ENCODE data around the gene SERPINB1. TPM values are rescaled to one million over a fixed set of nuclear protein-coding genes. Genes with fewer than 3 reads are reported as not detected.

SERPINB1 gene
- total RNA-seq, 2 donors from 2014 or later: 30.6 to 38.5 TPM

GRCh38 chr6:2809015-2809414 is 32.6 kb downstream of the SERPINB1 start:
- Histone ChIP-seq H3K27ac (ENCODE audit: low read depth, low read length) (no peak overlapping the region), H3K36me3 (ENCODE audit: control insufficient read depth, insufficient read depth, low read length) (no peaks in the 10 kb centered on the region), H3K4me3 (ENCODE audit: low read length) (no peak overlapping the region), H3K4me1 (ENCODE audit: control insufficient read depth, insufficient read depth, low read length) (no peaks in the 10 kb centered on the region), H3K9ac (ENCODE audit: extremely low read depth, low read length, poor library complexity, severe bottlenecking) (no peak overlapping the region), H3K27me3 (ENCODE audit: control insufficient read depth, insufficient read depth, low read length, poor library complexity, severe bottlenecking) (no peaks in the 10 kb centered on the region), H3K9me3 (ENCODE audit: control insufficient read depth, low read length) (no peaks in the 10 kb centered on the region)
- no peak overlapping the region for H3K4me3 Mint-ChIP-seq
- H3K4me1 Mint-ChIP-seq: no peaks in the 10 kb centered on the region
- no peaks in the 10 kb centered on the region for H3K27me3 Mint-ChIP-seq (ENCODE audit: insufficient read depth)
- H3K9me3 Mint-ChIP-seq: no peaks in the 10 kb centered on the region
- no peaks in the 10 kb centered on the region for H3K36me3 Mint-ChIP-seq (ENCODE audit: low read depth)
- DNase-seq: no peak
- TF ChIP-seq CTCF (conservative IDR thresholded peaks at IDR 0.05): no peak
- no peak overlapping the region for H3K27ac Mint-ChIP-seq
- 94 to 95% methylated on average over 2 of the region's 2 CpGs for WGBS, 2 experiments (ENCODE audit: insufficient coverage in 1 of 2, insufficient read length in 1 of 2)

GRCh38 chr6:2807342-2808090 is 34.1 kb downstream of the SERPINB1 start:
- Histone ChIP-seq H3K27me3 (ENCODE audit: control insufficient read depth, insufficient read depth, low read length, poor library complexity, severe bottlenecking) (no peaks in the 10 kb centered on the region), H3K27ac (ENCODE audit: low read depth, low read length) (no peak overlapping the region), H3K9me3 (ENCODE audit: control insufficient read depth, low read length) (no peaks in the 10 kb centered on the region), H3K4me3 (ENCODE audit: low read length) (no peak overlapping the region), H3K36me3 (ENCODE audit: control insufficient read depth, insufficient read depth, low read length) (no peaks in the 10 kb centered on the region), H3K4me1 (ENCODE audit: control insufficient read depth, insufficient read depth, low read length) (no peaks in the 10 kb centered on the region), H3K9ac (ENCODE audit: extremely low read depth, low read length, poor library complexity, severe bottlenecking) (no peak overlapping the region)
- Mint-ChIP-seq H3K36me3 (ENCODE audit: low read depth) (no peaks in the 10 kb centered on the region), H3K9me3 (no peaks in the 10 kb centered on the region), H3K27ac (no peak overlapping the region), H3K4me3 (no peak overlapping the region), H3K4me1 (no peaks in the 10 kb centered on the region), H3K27me3 (ENCODE audit: insufficient read depth) (no peaks in the 10 kb centered on the region)
- no peak for DNase-seq
- TF ChIP-seq CTCF (conservative IDR thresholded peaks at IDR 0.05): no peak
- WGBS, 2 experiments (ENCODE audit: insufficient coverage in 1 of 2, insufficient read length in 1 of 2): 80% methylated on average over 8 to 9 of the region's 9 CpGs

- H3K36me3 Mint-ChIP-seq (ENCODE audit: low read depth): no peaks in the 10 kb centered on the region
Observed at GRCh38 chr6:2806644-2807043, 35.0 kb downstream of the SERPINB1 start.

More at GRCh38 chr6:2806644-2807043, 35.0 kb downstream of the SERPINB1 start:
- Histone ChIP-seq H3K27ac (ENCODE audit: low read depth, low read length) (peak overlapping the region; percentile 24), H3K4me1 (ENCODE audit: control insufficient read depth, insufficient read depth, low read length) (no peaks in the 10 kb centered on the region), H3K4me3 (ENCODE audit: low read length) (no peak overlapping the region), H3K36me3 (ENCODE audit: control insufficient read depth, insufficient read depth, low read length) (no peaks in the 10 kb centered on the region), H3K9ac (ENCODE audit: extremely low read depth, low read length, poor library complexity, severe bottlenecking) (no peak overlapping the region), H3K9me3 (ENCODE audit: control insufficient read depth, low read length) (no peaks in the 10 kb centered on the region), H3K27me3 (ENCODE audit: control insufficient read depth, insufficient read depth, low read length, poor library complexity, severe bottlenecking) (no peaks in the 10 kb centered on the region)
- Mint-ChIP-seq H3K4me3 (no peak overlapping the region), H3K27ac (no peak overlapping the region), H3K27me3 (ENCODE audit: insufficient read depth) (no peaks in the 10 kb centered on the region), H3K9me3 (no peaks in the 10 kb centered on the region), H3K4me1 (no peaks in the 10 kb centered on the region)
- WGBS, 2 experiments (ENCODE audit: insufficient coverage in 1 of 2, insufficient read length in 1 of 2): 80 to 89% methylated on average over 1 to 3 of the region's 3 CpGs
- no peak for TF ChIP-seq CTCF (conservative IDR thresholded peaks at IDR 0.05)
- DNase-seq: no peak
